GM12891 (cell line): ENCODE data around the gene ATP5ME. TPM values are rescaled to one million over a fixed set of nuclear protein-coding genes. Genes with fewer than 3 reads are reported as not detected.

Source experiments
- DNase-seq: peaks from one replicate; pipeline ENCODE4 v3.0.0; 2011; ENCODE audit warnings: low spot score; ENCODE audit not compliant: insufficient read length
- FAIRE-seq: peaks from 2 replicates; lab custom pipeline; 2011; peaks lifted over from hg19 to GRCh38; lab: Jason Lieb, UNC
- PAX5 ChIP-seq: IDR thresholded peaks from 2 replicates; pipeline ENCODE4 v1.6.1; 2011; ENCODE audit warnings: low read length, moderate library complexity, mild to moderate bottlenecking; ENCODE audit not compliant: insufficient read depth, severe bottlenecking
- POLR2A ChIP-seq: IDR thresholded peaks from 2 replicates; pipeline ENCODE4 v1.6.1; 2011; ENCODE audit warnings: low read depth, low read length, control low read depth
- POLR2AphosphoS5 ChIP-seq: IDR thresholded peaks from 2 replicates; pipeline ENCODE4 v1.6.1; 2011; ENCODE audit warnings: low read depth, low read length, control low read depth
- POU2F2 ChIP-seq: IDR thresholded peaks from 2 replicates; pipeline ENCODE4 v1.6.1; 2011; ENCODE audit warnings: low read depth, mild to moderate bottlenecking, control low read depth, low read length, moderate library complexity
- SPI1 ChIP-seq: IDR thresholded peaks from 2 replicates; pipeline ENCODE4 v1.6.1; 2011; ENCODE audit warnings: low read depth, low read length, control low read depth
- TAF1 ChIP-seq: IDR thresholded peaks from 2 replicates; pipeline ENCODE4 v1.6.1; 2011; ENCODE audit warnings: low read depth, low read length, control low read depth
- polyA plus RNA-seq: library from polyadenylated mRNA; unstranded; fragments of >200 nt; gene quantifications from one replicate; pipeline ENCODE4 v1.2.1, GENCODE V29; 2012; ENCODE audit warnings: low read depth, missing spikeins, inconsistent platforms; ENCODE audit not compliant: missing spikeins

The ATP5ME gene, protein sequence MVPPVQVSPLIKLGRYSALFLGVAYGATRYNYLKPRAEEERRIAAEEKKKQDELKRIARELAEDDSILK
- 1,492 TPM for polyA plus RNA-seq

DNA sequence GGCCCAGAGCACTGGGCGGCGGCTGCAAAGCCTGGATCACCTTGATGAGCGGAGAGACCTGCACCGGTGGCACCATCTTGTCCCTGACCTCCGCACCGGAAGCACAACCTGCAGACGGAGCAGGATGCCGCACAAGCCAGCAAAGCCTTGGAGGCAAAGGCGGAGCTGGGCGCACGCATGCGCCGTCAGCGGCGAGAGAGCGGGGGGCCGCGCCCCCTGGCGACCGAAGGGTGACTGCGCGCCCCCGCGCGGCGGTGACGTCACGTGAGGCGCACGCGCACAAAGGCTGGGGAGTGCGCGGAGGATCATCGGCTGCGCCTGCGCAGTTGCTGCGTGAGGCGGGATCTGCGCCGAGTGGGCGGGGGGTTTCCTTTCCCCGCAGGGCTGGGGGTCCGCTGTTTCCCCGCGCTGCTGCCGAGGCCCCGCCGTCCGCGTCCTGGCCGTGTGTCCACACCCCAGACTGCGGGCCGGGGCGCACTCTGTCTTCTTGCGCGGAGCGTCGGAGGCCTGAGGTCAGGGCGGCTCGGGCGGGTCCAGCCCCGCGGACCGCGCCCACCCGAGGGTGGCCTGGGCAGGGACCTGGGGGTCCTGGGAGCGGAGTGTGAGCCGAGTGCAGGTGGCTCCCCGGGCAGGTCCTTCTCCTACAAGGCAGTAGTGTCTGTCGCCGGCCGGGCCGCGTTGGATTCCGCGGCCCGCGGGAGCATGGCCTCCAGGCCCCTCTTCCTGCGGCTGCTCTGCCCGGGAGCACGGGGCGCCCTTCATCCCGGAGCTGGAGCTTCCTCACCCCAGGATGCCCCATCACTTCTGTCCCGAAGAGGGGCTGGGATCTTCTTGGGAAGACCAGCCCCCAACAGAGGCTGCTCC is at the start of gene ATP5ME, which contains the start of gene MYL5:
Gene ATP5ME (minus strand): TSS at position 105 of the 864 bp plus-strand sequence. CDS start 29 bp downstream, at position 76.
Gene MYL5 (plus strand): TSS at position 371 of the 864 bp plus-strand sequence. CDS start 3,485 bp downstream, outside the sequence.
- TF ChIP-seq POLR2AphosphoS5 (peak; percentile 87), POLR2A (peak; percentile 91), POU2F2 (peak; percentile 22; the same call in 1 of the 2 replicates), SPI1 (no peak), TAF1 (peak; percentile 88), PAX5 (no peak)
- DNase-seq (peak; percentile 100), FAIRE-seq (peak; percentile 100)

DNA sequence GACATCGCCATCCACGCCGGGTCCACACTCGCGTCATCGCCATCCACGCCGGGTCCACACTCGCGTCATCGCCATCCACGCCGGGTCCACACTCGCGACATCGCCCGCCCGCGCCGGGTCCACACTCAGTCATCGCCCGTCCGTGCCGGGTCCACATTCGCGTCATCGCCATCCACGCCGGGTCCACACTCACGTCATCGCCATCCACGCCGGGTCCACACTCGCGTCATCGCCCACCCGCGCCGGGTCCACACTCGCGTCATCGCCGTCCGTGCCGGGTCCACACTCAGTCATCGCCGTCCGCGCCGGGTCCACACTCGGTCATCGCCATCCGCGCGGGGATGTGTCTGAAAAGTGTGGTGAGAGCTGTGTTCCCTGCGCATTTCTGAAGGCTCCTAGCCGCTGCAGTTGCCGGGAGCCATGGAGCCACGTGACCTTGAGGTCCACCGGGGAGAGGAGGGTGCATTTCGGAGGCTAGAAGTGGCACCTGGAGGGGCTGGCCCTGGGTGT is 48.8 kb upstream of the ATP5ME start:
- no peak for DNase-seq
- TF ChIP-seq SPI1 = no peak
- TF ChIP-seq POLR2AphosphoS5 = no peak
- no peak for TF ChIP-seq PAX5
- no peak for TF ChIP-seq POLR2A
- FAIRE-seq = no peak

DNA sequence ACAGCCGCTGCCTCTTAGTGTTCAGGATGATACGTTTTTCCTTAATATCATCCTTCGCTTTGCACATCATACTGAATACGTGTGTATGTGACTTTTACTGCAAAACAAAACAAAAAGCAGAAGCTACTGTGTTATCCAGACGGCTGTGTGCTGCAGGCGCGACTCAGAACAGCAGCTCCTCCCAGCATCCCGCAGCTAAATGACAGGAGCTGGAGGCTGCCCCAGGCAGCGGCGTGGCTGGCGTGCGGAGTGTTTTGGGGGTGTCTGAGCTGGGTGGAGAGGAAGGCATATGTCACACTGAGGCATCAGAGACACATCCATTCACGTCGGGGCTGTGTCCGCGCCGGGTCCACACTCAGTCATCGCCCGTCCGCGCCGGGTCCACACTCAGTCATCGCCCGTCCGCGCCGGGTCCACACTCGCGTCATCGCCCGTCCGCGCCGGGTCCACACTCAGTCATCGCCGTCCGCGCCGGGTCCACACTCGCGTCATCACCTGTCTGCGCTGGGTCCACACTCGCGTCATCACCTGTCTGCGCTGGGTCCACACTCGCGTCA is 48.2 kb upstream of the ATP5ME start:
- FAIRE-seq (no peak), DNase-seq (no peak)
- TF ChIP-seq TAF1 = no peak
- TF ChIP-seq SPI1 = no peak
- no peak for TF ChIP-seq POU2F2
- no peak for TF ChIP-seq PAX5
- TF ChIP-seq POLR2AphosphoS5 = no peak

DNA sequence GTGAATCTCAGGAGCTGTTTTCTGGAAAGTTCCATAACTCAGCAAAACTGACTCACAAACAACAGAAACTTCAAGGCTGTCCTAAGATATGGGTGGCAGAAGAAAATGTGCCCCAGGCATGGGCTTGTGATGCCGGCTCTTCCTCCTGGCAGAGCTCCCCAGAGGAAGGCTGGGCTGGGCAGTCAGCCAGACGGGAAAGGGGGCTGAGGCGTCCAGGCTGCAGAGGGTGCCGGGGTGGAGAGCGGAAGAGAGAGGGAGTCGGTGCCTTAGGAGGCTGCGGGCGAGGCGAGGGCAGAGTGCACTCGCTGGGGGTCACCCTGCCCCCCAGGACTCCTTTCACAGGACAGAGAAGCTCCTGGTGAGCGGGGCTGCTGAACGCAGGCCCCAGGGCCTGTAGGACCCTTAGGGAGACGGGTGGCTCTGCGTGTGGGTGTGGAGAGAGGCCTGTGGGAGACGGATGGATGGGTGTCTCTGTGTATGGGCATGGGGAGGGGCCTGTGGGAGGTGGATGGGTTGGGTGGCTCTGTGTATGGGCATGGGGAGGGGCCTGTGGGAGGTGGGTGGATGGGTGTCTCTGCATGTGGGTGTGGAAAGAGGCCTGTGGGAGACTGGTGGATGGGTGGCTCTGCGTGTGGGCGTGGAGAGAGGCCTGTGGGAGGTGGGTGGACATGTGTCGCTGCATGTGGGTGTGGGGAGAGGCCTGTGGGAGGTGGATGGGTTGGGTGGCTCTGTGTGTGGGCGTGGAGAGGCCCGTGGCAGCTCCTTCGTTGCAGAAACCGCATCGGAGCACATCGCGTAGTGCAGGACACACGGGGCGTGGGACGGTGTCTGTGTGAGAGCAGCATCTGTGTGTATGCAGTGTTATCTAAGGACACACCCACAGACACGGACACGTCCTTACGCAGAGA is 47.4 kb upstream of the ATP5ME start:
- no peak for FAIRE-seq
- DNase-seq = no peak
- TF ChIP-seq POLR2A = no peak
- TF ChIP-seq TAF1 = no peak
- no peak for TF ChIP-seq SPI1
- TF ChIP-seq PAX5 = no peak
- no peak for TF ChIP-seq POLR2AphosphoS5
- TF ChIP-seq POU2F2 = no peak

DNA sequence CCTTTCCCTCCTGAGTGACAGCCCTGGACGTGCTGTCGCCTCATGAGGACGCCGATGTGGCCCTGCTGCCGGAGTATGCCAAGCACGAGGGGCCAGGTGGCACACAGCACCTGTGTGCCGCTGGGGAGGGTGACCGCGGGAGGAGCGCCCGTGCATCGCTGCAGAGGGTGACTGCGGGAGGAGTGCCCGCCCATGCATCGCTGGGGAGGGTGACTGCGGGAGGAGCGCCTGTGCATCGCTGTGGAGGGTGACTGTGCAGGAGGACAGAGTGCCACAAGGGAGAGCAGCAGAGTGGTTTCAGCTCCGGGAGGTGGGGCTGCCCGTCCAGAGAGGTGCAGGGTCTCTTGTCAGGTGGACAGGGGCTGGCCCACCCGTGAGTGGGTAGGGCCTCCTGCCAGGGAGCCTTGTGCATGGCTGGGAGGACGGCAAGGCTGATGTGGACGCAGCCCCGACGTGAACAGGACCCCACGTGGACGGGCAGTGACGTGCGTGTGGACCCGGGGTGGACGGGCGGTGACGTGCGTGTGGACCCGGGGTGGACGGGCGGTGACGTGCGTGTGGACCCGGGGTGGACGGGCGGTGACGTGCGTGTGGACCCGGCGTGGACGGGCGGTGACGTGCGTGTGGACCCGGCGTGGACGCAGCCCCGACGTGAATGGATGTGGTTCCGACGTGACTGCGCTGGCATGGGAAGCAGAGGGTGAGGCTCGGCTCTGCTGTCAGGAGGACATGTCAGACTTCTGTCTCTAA is 46.2 kb upstream of the ATP5ME start:
- no peak for DNase-seq
- no peak for FAIRE-seq
- TF ChIP-seq SPI1 (no peak), POU2F2 (no peak), PAX5 (no peak), POLR2AphosphoS5 (no peak), TAF1 (no peak), POLR2A (no peak)

DNA sequence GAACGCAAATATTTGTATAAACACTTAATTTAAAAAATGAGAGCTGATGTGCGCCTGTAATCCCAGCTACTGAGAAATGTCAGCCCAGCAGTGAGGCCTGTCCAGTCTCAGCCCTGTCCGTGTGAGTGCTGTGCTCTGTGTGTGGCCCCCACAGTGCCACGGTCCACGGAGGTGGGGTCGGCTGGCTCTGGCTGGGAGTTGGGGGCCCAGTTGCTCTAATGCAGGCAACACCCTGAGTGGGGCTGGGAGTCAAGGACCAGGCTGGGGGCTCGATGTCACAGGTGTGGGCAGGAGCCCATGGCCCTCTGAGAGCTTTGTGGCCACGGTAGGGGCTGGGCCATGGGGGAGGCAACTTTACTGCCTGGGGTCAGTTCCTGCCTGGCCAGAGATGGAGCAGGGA is 44.4 kb upstream of the ATP5ME start:
- no peak for FAIRE-seq

DNA sequence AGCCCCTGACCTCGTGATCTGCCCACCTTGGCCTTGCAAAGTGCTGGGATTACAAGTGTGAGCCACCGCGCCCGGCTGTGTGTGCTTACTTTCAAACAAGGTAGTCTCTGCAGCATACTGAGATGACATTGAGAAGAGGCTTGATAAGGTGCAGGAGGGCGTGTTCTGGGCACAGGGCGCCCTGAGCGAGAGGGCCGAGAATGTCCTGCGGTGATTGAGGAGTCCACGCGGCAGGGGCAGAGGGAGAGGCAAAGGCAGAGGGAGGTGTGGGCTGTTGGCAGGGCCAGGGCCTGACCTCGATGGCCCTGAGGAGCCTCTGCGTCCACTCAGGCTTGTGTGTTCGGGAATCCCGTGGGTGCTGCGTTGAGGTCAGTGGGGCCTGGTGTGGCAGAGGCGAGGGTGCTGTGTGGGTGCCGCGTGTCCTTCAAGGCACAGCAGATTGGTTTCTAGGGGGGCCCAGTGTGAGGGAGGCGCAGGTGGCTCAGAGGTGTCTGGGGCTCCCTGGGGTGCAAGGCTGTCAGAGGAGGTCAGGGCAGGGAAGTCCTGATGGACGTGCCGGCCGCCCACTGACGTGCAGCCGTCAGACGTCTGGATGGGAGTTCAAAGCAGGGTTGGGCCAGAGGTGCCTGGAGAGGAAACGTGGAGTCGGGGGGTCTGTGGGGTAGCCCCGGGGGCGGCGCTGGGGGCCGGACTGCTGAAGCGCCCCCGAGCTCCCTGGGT is 43.7 kb upstream of the ATP5ME start:
- no peak for DNase-seq
- FAIRE-seq = no peak
- TF ChIP-seq PAX5 = no peak
- no peak for TF ChIP-seq POLR2A
- no peak for TF ChIP-seq TAF1
- no peak for TF ChIP-seq SPI1
- TF ChIP-seq POLR2AphosphoS5 = no peak
- no peak for TF ChIP-seq POU2F2

More for the DNA sequence above, 44.4 kb upstream of the ATP5ME start:
- DNase-seq = no peak
- no peak for TF ChIP-seq POU2F2

DNA sequence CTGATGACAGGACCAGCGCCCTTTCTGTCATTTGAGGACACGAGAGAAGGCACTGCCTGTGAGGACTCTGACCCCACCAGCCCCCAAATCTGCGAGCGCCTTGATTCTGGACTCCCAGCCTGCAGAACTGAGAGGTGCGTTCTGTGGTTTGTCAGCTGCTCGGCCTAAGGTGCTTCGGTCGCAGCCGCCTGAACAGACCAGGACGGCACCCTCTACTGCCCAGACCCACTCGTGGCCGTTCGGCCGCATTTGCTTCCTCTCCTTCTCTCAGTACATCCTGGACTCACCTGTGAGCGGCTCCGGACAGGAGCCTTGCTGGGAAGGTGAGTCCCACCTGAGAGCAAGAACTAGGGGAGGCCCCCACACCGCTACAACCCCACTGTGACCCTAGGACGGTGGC is 40.0 kb upstream of the ATP5ME start:
- TF ChIP-seq POLR2AphosphoS5 = no peak
- no peak for TF ChIP-seq SPI1
- no peak for TF ChIP-seq POLR2A
- no peak for TF ChIP-seq POU2F2
- no peak for TF ChIP-seq TAF1
- no peak for TF ChIP-seq PAX5
- DNase-seq (no peak), FAIRE-seq (no peak)
